Fibroblast of mammary gland (primary cell): ENCODE results near the gene IL17REL.

Experiments used
- DNase-seq: peaks from one replicate; pipeline ENCODE4 v3.0.0-alpha.2; 2010; ENCODE audit warnings: low read depth
- H3K4me3 ChIP-seq: 2 replicates; pipeline ENCODE4 v1.5.1; 2011; ENCODE audit warnings: low read depth, mild to moderate bottlenecking, low read length, moderate library complexity; ENCODE audit not compliant: control insufficient read depth
- TF ChIP-seq, protein P1 (sequence below): conservative IDR thresholded peaks from 2 replicates; pipeline ENCODE4 v1.5.1; 2011; ENCODE audit warnings: low read depth, low read length, inconsistent platforms; ENCODE audit not compliant: control insufficient read depth, insufficient read depth

The IL17REL gene

GRCh38 chr22:50018608-50019285, 6.2 kb upstream of the IL17REL start:
- TF ChIP-seq, protein P1, sequence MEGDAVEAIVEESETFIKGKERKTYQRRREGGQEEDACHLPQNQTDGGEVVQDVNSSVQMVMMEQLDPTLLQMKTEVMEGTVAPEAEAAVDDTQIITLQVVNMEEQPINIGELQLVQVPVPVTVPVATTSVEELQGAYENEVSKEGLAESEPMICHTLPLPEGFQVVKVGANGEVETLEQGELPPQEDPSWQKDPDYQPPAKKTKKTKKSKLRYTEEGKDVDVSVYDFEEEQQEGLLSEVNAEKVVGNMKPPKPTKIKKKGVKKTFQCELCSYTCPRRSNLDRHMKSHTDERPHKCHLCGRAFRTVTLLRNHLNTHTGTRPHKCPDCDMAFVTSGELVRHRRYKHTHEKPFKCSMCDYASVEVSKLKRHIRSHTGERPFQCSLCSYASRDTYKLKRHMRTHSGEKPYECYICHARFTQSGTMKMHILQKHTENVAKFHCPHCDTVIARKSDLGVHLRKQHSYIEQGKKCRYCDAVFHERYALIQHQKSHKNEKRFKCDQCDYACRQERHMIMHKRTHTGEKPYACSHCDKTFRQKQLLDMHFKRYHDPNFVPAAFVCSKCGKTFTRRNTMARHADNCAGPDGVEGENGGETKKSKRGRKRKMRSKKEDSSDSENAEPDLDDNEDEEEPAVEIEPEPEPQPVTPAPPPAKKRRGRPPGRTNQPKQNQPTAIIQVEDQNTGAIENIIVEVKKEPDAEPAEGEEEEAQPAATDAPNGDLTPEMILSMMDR, result no peak
- DNase-seq, result no peak
- H3K4me3 ChIP-seq, result no peak overlapping the region

DNA sequence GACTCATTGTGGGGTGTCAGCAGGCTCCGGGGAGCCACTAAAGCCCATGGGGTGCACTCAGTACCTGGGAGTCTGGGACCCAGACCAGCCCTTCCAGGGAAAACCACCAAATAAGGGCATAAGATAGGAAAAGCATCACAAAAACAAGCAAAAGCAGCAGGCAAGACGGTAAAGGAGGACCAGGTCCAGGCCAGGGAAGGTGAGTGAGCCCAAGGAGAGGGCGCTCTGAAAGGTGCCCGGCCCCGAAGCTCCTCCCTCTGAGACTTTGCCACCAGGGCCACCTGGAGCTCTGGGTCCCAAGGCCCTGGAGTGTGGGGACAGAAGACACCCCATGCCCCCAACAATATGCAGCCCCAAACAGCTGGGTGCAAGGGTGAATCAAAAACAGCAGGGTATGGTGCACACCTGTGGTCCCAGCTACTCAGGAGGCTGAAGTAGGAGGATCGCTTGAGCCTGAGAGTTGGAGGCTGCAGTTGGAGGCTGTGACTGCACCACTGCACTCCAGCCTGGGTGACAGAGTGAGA, 5.2 kb upstream of the IL17REL start:
- H3K4me3 ChIP-seq, result no peak overlapping the region
- TF ChIP-seq, protein P1, result no peak
- DNase-seq, result no peak

DNA sequence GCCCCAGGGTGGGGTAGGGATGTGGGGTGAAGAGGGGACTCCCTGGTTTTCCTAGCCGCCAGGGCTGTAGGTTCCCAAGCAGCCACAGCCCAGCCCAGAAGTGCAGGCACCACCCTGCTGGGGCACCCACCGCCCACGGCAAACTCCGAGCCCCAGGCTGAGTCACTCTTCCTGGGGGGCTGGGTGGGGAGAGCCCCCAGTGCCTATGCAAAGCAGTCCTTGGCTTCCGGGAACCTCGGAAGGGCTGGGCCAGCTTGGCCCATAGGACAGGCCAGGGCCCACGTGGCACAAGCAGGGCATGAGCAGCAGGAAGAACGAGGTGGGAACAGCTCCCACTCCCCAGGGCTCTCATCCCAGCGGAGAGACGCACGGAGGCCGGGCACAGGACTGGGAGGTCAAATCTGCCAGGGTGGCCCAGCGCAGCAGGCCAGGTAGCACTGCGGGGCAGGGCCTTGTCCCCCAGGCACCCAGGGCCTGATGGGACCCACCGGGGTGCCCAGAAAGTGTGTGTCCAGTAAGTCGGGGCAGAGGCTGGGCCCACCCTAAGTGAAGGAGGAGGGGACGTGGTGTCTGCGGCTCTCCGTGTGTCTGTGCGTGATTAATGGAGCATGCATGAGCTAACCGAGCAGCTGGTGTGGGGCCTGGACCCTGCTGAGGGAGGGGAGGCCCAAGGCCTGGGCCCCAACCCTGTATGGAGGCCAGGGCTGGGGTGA, 4.6 kb upstream of the IL17REL start:
- DNase-seq, result no peak
- TF ChIP-seq, protein P1, result no peak
- no peak overlapping the region for H3K4me3 ChIP-seq

- no peak for DNase-seq
- no peak overlapping the region for H3K4me3 ChIP-seq
- TF ChIP-seq, protein P1, result no peak
These were observed 3.9 kb upstream of the IL17REL start for GRCh38 chr22:50016308-50016987.

GRCh38 chr22:50015451-50016307, 3.1 kb upstream of the IL17REL start:
- no peak for DNase-seq
- TF ChIP-seq, protein P1, result no peak
- H3K4me3 ChIP-seq, result no peak overlapping the region
